Panc1 (cell line): ENCODE results near the gene ADAMTS16. TPM values are rescaled to one million over a fixed set of nuclear protein-coding genes. Genes with fewer than 3 reads are reported as not detected.

Source experiments
- ATAC-seq: fragments of 200-7000 bp; cut with Tn5 transposase; 2 replicates; pipeline ENCODE4 v1.9.1; 2020; ENCODE audit warnings: mild to moderate bottlenecking, moderate library complexity
- BruUV-seq: library from RNA; stranded (reverse); fragments of 400-500 nt; replicated peaks from 2 replicates; lab custom pipeline; 2021; lab: Mats Ljungman, UMichigan
- CTCF ChIA-PET: fragments of 300-600 bp; sonication (Branson Sonifier 250); formaldehyde crosslinking; loops from one replicate; lab custom pipeline; 2022; ENCODE audit warnings: antibody characterized with exemption; lab: Charles Lee
- POLR2A ChIA-PET: fragments of 300-600 bp; sonication (Branson Sonifier 250); formaldehyde crosslinking; loops from one replicate; lab custom pipeline; 2022; ENCODE audit warnings: antibody characterized with exemption; lab: Charles Lee
- DNase-seq: peaks from one replicate; pipeline ENCODE4 v3.0.0-alpha.2; 2010; ENCODE audit warnings: low read depth, low spot score
- H3K27ac ChIP-seq: 2 replicates; pipeline ENCODE4 v1.5.1; 2011; ENCODE audit warnings: mild to moderate bottlenecking, low read length, inconsistent platforms
- H3K27me3 ChIP-seq: fragments of 200-500 bp; sonication (Bioruptor generic); 2 replicates; pipeline ENCODE4 v1.6.0; 2014; ENCODE audit warnings: low read length, inconsistent platforms; ENCODE audit not compliant: control insufficient read depth, insufficient read depth
- H3K36me3 ChIP-seq: fragments of 200-500 bp; sonication (Bioruptor generic); 2 replicates; pipeline ENCODE4 v1.5.1; 2014; ENCODE audit warnings: inconsistent platforms, mild to moderate bottlenecking, low read length, moderate library complexity; ENCODE audit not compliant: control insufficient read depth, insufficient read depth
- H3K4me1 ChIP-seq: 2 replicates; pipeline ENCODE4 v1.5.1; 2011; ENCODE audit warnings: inconsistent platforms, mild to moderate bottlenecking, low read length, moderate library complexity; ENCODE audit not compliant: control insufficient read depth, insufficient read depth
- H3K4me3 ChIP-seq, 2 experiments: 2 replicates each; pipeline ENCODE4 v1.5.1; 2011 to 2012; ENCODE audit warnings: low read depth in 2 of 2, low read length in 2 of 2, mild to moderate bottlenecking in 2 of 2, inconsistent platforms in 1 of 2, moderate library complexity in 1 of 2
- H3K9me3 ChIP-seq: fragments of 200-500 bp; sonication (Bioruptor generic); 2 replicates; pipeline ENCODE4 v1.5.1; 2014; ENCODE audit warnings: low read depth, mild to moderate bottlenecking, inconsistent platforms, low read length, moderate library complexity; ENCODE audit not compliant: control insufficient read depth, insufficient read depth
- CTCF ChIP-seq: fragments of 450-650 bp; IDR thresholded peaks from 2 replicates; pipeline ENCODE4 v1.5.1; 2017; ENCODE audit warnings: mild to moderate bottlenecking
- POLR2AphosphoS5 ChIP-seq: IDR thresholded peaks from 2 replicates; pipeline ENCODE4 v1.6.1; 2012; ENCODE audit warnings: mild to moderate bottlenecking, low read depth, low read length, moderate library complexity
- REST ChIP-seq, 2 experiments: IDR thresholded peaks; 2 replicates each; pipeline ENCODE4 v1.6.1; 2011 to 2012; ENCODE audit warnings: low read depth in 2 of 2, control low read depth in 1 of 2, low read length in 1 of 2, mild to moderate bottlenecking in 1 of 2, moderate library complexity in 1 of 2; ENCODE audit not compliant: insufficient read depth in 1 of 2
- SIN3A ChIP-seq: IDR thresholded peaks from 2 replicates; pipeline ENCODE4 v1.6.1; 2012; ENCODE audit warnings: low read depth, mild to moderate bottlenecking, low read length, moderate library complexity, borderline replicate concordance; ENCODE audit not compliant: insufficient read depth
- TCF7L2 ChIP-seq: IDR thresholded peaks from 2 replicates; pipeline ENCODE4 v1.6.1; 2011; ENCODE audit warnings: mild to moderate bottlenecking, low read depth, low read length, inconsistent platforms
- in situ Hi-C: cut with HindIII; loops from 2 replicates; pipeline ENCODE4 v1.10.0; 2016; ENCODE audit warnings: low sequenced_read_pairs, low pct_unique_long_range_greater_than_20kb
- intact Hi-C: fragments of 100-400 bp; cut with micrococcal nuclease; formaldehyde crosslinking; loops from one replicate; pipeline ENCODE4 v1.10.0; 2022; ENCODE audit not compliant: unreplicated experiment
- total RNA-seq: library from RNA; stranded (reverse); gene quantifications from one replicate; pipeline ENCODE4 v1.2.1, GENCODE V29; 2021; ENCODE audit not compliant: unreplicated experiment

ADAMTS16 gene
- total RNA-seq, 1 experiment from 2014 or later = 0.54 TPM

GRCh38 chr5:5140479-5141338 lies 579 bp downstream of the ADAMTS16 start:
- ChIA-PET CTCF (interaction anchor here (0.7 to 1.0 kb wide), 4 partner anchors 241 to 281 kb away, joined by 3 to 8 read pairs (median 4); no protein-coding TSS in a partner anchor), POLR2A (interaction anchor here (0.6 kb wide), 1 partner anchor 69 kb away, joined by 3 read pairs; no protein-coding TSS in a partner anchor)
- intact Hi-C loops (loop anchor here (1.0 to 2.0 kb wide), 3 partner anchors 254 to 279 kb away; no protein-coding TSS in a partner anchor), in situ Hi-C loops (no loop called here)
- no TSS peak for BruUV-seq
- DNase-seq (no peak), ATAC-seq (no peak)
- Histone ChIP-seq H3K9me3 (no peaks in the 10 kb centered on the region), H3K36me3 (no peaks in the 10 kb centered on the region), H3K27me3 (no peaks in the 10 kb centered on the region; the same call in 1 of the 2 replicates), H3K4me1 (peaks cover 12% of the 10 kb centered on the region), H3K4me3 (no peak overlapping the region), H3K27ac (no peak overlapping the region)
- TF ChIP-seq CTCF = no peak
- no peak for TF ChIP-seq TCF7L2
- TF ChIP-seq REST (IDR thresholded peaks at IDR 0.05; ENCODE audit: insufficient read depth in 1 of 2, low read depth in 2 of 2, low read length in 1 of 2) = no peak
- no peak for TF ChIP-seq POLR2AphosphoS5
- no peak for TF ChIP-seq SIN3A

GRCh38 chr5:5141339-5141599 lies 1.1 kb downstream of the ADAMTS16 start:
- no TSS peak for BruUV-seq
- POLR2A ChIA-PET = no interaction called here
- no peaks in the 10 kb centered on the region for H3K36me3 ChIP-seq
- intact Hi-C loops (loop anchor here (1.0 to 2.0 kb wide), 3 partner anchors 253 to 278 kb away; no protein-coding TSS in a partner anchor), in situ Hi-C loops (no loop called here)
- CTCF ChIA-PET = interaction anchor here (0.7 to 1.0 kb wide), 4 partner anchors 241 to 280 kb away, joined by 3 to 8 read pairs (median 4); no protein-coding TSS in a partner anchor
- no peaks in the 10 kb centered on the region; the same call in 1 of the 2 replicates for H3K27me3 ChIP-seq
- H3K4me1 ChIP-seq = peaks cover 11% of the 10 kb centered on the region
- no peak for DNase-seq
- H3K4me3 ChIP-seq = no peak overlapping the region
- no peak overlapping the region for H3K27ac ChIP-seq
- ATAC-seq = no peak
- TF ChIP-seq CTCF = no peak
- no peak for TF ChIP-seq SIN3A
- TF ChIP-seq POLR2AphosphoS5 = no peak
- no peak for TF ChIP-seq REST (IDR thresholded peaks at IDR 0.05; ENCODE audit: insufficient read depth in 1 of 2, low read depth in 2 of 2, low read length in 1 of 2)
- no peak for TF ChIP-seq TCF7L2
- H3K9me3 ChIP-seq = no peaks in the 10 kb centered on the region
